GM19395 (cell line): ENCODE data around the gene TRIP11.

Experiments
- ATAC-seq: cut with Tn5 transposase; IDR thresholded peaks from one replicate; pipeline ENCODE4 v1.9.1; 2021; ENCODE audit warnings: mild to moderate bottlenecking, moderate library complexity; ENCODE audit not compliant: unreplicated experiment

Gene TRIP11

DNA sequence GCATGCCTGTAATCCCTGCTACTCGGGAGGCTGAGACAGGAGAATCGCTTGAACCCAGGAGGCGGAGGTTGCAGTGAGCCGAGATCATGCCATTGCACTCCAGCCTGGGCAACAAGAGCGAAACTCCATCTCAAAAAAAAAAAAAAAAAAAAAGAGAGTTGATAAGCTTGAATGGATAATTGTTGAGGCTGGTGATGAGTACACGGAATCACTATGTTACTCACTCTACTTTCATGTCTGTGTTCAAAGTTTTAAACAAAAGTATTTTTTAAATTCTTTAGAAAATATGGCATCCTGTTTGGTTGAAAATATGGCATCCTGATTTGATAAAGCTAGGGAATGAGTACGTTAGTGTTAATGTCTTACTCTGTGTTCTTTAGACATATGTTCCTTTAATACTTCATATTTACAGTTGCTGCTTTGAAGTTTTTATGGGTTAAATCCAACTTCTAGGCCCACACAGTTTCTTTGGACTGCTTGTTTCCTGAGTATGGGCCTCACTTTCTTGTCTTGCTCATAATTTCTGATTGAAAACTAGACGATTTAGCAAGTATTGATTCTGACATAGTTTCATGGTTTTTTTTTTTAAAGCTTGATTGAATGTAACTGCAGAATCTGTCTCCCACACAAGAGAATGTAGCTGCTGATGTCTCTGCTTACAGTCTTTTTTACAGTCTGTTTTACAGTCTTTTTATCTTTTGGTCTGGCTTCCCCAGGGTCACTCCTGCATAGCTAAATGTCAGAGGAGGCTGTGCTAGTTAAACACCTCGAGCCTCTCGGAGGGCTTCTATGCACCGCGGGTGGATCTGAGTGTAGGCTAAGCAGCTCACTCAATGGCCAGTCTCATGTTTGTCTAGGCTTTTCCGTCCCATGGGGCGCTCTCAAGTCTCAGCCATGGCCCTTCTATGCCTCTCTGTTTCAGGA is 78.3 kb downstream of the TRIP11 start:
- ATAC-seq, result no peak

GRCh38 chr14:91957876-91958313 is 82.0 kb downstream of the TRIP11 start:
- no peak for ATAC-seq

DNA sequence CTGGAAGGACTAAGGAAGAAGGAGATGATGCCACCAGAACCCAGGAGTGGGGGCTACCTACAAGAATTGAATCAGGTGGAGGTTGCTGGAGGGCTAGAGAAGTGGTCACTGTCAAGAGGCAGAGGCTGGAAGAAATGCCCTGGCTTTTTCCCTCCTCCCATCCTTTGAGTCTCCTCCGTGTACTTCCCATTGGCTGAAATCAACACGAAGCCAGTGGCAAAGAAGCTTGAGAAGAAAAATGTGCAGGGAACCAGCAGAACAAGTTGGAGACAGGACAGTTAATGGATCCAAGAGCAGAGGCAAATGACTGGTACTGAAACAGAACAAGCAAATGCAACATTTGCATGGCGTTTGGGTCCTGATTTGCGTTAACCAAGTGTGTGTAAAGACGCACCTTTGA is 83.2 kb downstream of the TRIP11 start:
- ATAC-seq, result no peak

DNA sequence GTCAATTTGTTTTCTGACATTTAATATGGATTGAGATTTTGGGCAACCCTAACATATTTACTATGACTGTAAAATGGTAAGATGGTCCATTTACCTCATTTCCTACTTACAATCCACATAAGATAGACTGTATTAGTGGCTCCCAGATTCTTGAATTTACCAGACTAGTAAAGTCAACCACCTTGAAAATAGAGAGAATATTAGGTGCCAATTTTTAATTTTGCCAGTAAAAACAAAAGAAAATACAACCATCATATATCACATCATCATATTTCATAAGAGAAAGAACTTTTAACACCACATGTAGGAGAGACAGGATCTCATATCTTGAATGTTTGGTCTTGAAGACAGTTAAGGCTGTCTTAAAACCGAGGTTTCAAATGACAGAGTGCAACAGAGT is 84.7 kb downstream of the TRIP11 start:
- ATAC-seq, result no peak

- no peak for ATAC-seq
These were observed 86.5 kb downstream of the TRIP11 start for GRCh38 chr14:91953170-91953985.

- no peak for ATAC-seq
These were observed 92.2 kb downstream of the TRIP11 start, which contains the start of gene FBLN5 for GRCh38 chr14:91947475-91948184. Gene FBLN5 (minus strand): TSS chr14:91947694. CDS start chr14:91947229, 465 bp downstream.

- no peak for ATAC-seq
These were observed 93.0 kb downstream of the TRIP11 start for GRCh38 chr14:91946622-91947474.

DNA sequence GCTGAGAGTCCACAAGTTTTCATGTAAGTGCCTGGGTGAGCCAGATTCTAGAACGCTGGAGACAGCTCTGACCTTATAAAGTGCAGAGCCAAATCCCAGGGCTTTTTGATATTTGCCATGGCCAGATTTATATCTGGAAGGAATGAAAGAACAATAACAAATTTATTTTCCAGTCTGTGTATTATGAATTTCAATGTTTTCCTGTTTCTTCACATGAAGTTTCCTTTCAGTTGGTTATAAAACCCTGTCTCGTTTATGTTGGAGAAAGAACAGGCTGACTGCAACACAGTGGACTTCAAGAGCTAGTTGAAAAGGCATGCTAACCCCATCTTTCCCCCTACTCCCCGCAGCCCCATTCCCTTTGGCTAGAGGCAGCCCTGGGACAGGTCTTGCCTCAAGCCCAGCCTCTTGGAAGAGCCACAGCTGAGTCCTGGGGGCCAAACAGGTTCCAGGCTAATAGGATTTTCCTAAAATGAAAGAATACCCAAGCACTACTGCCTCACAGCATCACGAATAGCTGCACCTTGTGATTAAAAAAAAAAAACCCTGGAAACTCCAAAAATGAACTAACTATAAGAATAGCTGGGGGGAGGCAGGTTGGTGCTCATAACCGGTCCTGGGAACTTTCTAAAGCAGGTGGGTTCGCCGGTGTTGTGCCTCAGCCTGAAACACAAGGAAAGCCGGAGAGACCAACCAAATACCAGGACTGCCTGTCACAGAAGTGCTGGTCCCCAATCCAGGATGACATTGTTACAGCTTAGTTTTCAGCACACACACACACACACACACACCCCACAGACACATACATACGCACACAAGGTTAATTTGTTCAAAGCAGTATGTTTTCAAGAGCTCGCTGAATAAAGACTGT is 93.9 kb downstream of the TRIP11 start:
- ATAC-seq, result no peak

GRCh38 chr14:91942946-91943345 is 96.9 kb downstream of the TRIP11 start:
- ATAC-seq, result no peak

- no peak for ATAC-seq
These were observed 97.7 kb downstream of the TRIP11 start for GRCh38 chr14:91942128-91942527.

- ATAC-seq, result no peak
These were observed 99.7 kb downstream of the TRIP11 start for GRCh38 chr14:91940209-91940608.

DNA sequence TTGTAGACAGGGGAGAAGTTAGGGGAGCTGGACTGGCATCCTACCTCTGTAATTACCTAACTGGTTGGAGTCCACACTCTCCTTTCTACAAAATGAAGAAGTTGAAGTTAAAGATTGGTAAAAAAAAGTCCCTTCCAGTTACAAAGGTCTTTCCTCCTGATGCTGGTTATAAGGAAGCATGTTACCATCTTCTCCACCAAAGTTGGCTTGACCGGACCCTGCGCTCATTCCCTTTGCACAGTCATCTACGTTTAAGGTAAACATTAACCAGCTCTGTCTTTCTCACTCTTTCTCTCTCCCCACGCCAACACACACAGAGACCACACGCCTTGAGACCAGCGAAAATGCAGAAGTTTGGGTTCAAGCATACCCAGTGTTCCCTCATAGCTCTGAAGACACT is 104.3 kb downstream of the TRIP11 start:
- no peak for ATAC-seq

DNA sequence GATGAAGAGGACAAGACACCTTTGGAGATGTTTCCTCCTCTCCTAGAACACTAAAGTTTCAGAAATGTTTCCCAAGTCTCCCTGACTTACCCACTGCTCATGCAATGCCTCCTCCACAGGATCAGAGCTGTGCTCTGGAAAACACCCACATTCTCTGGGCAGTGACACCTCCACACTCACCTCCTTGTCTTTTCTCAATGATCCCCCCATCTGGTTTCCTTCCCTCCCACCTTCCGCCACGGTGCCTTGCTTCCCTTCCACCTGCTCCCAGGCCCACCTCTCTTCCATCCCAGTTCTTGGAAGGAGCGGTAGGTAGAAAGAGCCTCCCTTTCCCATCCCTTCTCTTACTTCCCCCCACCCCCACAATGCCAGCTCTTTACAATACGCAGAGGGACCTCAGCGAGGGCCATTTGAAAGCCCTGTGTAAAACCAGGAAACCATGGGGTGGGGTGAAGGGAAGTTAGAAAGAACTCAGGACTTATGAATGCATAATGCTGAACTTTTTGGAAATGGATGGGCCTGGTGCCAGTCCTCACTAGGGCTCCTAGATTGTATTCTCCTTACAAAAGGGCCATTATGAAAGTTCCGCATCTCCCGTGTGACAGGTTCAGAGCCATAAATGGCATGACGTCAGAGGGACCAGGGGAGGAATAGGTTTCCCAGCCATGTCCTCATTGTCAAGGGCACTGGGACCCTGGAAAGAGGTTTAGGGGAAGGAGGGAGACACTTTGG is 105.1 kb downstream of the TRIP11 start:
- no peak for ATAC-seq

DNA sequence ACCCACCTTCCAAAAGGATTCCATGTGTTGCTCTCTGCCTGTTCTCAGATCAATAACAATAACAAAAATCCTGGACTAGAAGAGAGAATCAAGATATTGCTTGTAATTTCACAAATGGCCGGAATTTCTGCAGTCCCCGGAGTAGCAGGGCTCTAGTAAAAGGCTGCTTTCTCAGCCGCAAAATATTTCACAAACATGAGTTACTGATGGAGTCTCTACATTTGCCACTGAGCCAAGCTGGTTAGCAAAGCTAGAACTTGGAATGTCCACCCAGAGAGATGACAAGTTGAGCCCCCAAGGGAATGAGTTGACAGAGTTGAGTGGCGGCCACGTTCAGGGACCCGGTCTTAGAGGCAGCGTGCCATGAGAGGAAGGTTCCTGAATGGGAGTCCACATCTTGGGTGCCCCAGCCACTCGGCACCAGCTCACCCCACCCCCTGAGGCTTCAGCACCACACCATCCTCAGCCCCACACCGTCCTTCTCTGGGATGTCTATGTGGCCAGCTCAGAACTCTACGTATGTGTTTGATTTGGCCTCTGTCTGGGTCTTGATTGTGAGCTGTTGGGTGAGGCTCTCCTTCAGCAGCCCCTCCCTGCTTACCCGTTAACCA is 108.3 kb downstream of the TRIP11 start:
- no peak for ATAC-seq

GRCh38 chr14:91929700-91930099 is 110.2 kb downstream of the TRIP11 start:
- no peak for ATAC-seq

GRCh38 chr14:91927800-91928199 is 112.1 kb downstream of the TRIP11 start:
- no peak for ATAC-seq

DNA sequence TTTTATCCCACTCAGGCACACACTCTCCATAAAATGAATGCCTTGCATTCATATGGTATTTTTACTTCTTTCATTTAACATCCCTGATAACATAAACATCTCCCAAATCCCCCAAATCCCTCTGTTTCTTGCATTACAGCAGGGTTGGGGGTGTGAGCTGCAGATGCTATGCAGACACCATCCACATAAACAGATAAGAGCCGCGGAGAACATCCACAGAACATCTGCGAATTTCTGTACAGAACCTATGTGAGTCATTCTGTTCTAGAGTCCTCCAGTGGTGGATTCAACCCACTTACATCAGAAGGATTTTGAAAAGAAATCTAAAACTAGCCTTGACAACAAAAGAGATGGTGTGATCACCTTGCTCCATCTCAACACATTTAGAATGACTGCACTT is 112.7 kb downstream of the TRIP11 start:
- ATAC-seq, result no peak
